DOHH2 (cell line): Measurements from ENCODE around the gene COMMD10.

Experiments
- EZH2phosphoT487 ChIP-seq: fragments of 200-600 bp; sonication (generic); IDR thresholded peaks from 2 replicates; pipeline ENCODE4 v1.6.1; 2017; ENCODE audit warnings: borderline replicate concordance, mild to moderate bottlenecking, antibody characterized with exemption, low read length, moderate library complexity, mixed read lengths
- TF ChIP-seq, protein P1 (sequence below): fragments of 200-600 bp; sonication (generic); IDR thresholded peaks from one replicate; pipeline ENCODE4 v1.5.1; 2014; ENCODE audit warnings: antibody characterized with exemption, mild to moderate bottlenecking, low read depth, low read length; ENCODE audit not compliant: poor library complexity, severe bottlenecking

DNA sequence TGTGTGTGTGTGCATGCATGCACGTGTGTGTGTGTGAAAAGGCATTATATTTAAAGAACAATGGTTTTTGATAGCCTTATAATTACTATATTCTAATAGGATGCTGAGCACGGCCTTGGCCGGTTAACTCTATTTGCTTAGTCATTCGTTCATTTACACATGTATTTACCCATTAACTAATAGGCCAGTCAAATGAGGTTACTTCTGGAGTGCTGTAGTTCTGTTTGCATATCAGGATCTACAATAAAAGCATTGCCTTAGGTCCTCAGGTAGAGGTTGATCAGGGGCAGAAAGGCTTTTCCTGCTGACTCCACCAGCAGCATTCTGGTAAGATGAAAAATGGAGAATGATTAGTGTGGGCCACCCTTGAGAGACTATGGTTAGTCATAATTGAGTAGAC, 219.0 kb downstream of the COMMD10 start:
- TF ChIP-seq, protein P1, sequence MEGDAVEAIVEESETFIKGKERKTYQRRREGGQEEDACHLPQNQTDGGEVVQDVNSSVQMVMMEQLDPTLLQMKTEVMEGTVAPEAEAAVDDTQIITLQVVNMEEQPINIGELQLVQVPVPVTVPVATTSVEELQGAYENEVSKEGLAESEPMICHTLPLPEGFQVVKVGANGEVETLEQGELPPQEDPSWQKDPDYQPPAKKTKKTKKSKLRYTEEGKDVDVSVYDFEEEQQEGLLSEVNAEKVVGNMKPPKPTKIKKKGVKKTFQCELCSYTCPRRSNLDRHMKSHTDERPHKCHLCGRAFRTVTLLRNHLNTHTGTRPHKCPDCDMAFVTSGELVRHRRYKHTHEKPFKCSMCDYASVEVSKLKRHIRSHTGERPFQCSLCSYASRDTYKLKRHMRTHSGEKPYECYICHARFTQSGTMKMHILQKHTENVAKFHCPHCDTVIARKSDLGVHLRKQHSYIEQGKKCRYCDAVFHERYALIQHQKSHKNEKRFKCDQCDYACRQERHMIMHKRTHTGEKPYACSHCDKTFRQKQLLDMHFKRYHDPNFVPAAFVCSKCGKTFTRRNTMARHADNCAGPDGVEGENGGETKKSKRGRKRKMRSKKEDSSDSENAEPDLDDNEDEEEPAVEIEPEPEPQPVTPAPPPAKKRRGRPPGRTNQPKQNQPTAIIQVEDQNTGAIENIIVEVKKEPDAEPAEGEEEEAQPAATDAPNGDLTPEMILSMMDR, result no peak
- no peak for TF ChIP-seq EZH2phosphoT487
